Measurements from ENCODE around the gene ACBD7. TPM values are rescaled to one million over a fixed set of nuclear protein-coding genes. Genes with fewer than 3 reads are reported as not detected.

Gene ACBD7
- total and polyA plus RNA-seq, 2 experiments from 2014 or later: 1.2 to 15.4 TPM

GRCh38 chr10:15058689-15059088 lies 29.9 kb downstream of the ACBD7 start:
- no peak for TF ChIP-seq CTCF (IDR thresholded peaks at IDR 0.05; ENCODE audit: low read depth, low read length)
- Histone ChIP-seq H3K4me3 (no peak overlapping the region), H3K9me3 (ENCODE audit: low read depth) (no peaks in the 10 kb centered on the region), H3K27ac (no peak overlapping the region), H3K4me1 (ENCODE audit: low read depth) (no peaks in the 10 kb centered on the region), H3K27me3 (peaks cover 10% of the 10 kb centered on the region), H3K36me3 (no peaks in the 10 kb centered on the region)
- no peak for DNase-seq (ENCODE audit: low read depth in 1 of 2, low spot score in 1 of 2)

- Histone ChIP-seq H3K27me3 (peaks cover 10% of the 10 kb centered on the region), H3K4me1 (ENCODE audit: low read depth) (no peaks in the 10 kb centered on the region), H3K9me3 (ENCODE audit: low read depth) (no peaks in the 10 kb centered on the region), H3K36me3 (no peaks in the 10 kb centered on the region), H3K4me3 (no peak overlapping the region), H3K27ac (no peak overlapping the region)
- no peak for TF ChIP-seq CTCF (IDR thresholded peaks at IDR 0.05; ENCODE audit: low read depth, low read length)
- no peak for DNase-seq (ENCODE audit: low read depth in 1 of 2, low spot score in 1 of 2)
Measured at GRCh38 chr10:15053061-15053460, 35.5 kb downstream of the ACBD7 start.

GRCh38 chr10:15052121-15052520 lies 36.5 kb downstream of the ACBD7 start:
- DNase-seq (ENCODE audit: low read depth in 1 of 2, low spot score in 1 of 2): no peak
- H3K9me3 ChIP-seq (ENCODE audit: low read depth): no peaks in the 10 kb centered on the region

GRCh38 chr10:15049533-15049932 lies 39.0 kb downstream of the ACBD7 start:
- TF ChIP-seq CTCF (IDR thresholded peaks at IDR 0.05; ENCODE audit: low read depth, low read length): no peak
- no peak for DNase-seq (ENCODE audit: low read depth in 1 of 2, low spot score in 1 of 2)
- H3K9me3 ChIP-seq (ENCODE audit: low read depth): no peaks in the 10 kb centered on the region
- no peak overlapping the region for H3K27ac ChIP-seq
- no peaks in the 10 kb centered on the region for H3K4me1 ChIP-seq (ENCODE audit: low read depth)
- H3K4me3 ChIP-seq: no peak overlapping the region
- H3K36me3 ChIP-seq: no peaks in the 10 kb centered on the region
- H3K27me3 ChIP-seq: no peaks in the 10 kb centered on the region

More at GRCh38 chr10:15052121-15052520, 36.5 kb downstream of the ACBD7 start:
- H3K4me1 ChIP-seq (ENCODE audit: low read depth): no peaks in the 10 kb centered on the region
- H3K27me3 ChIP-seq: peaks cover 10% of the 10 kb centered on the region
- no peak overlapping the region for H3K27ac ChIP-seq
- no peak overlapping the region for H3K4me3 ChIP-seq
- TF ChIP-seq CTCF (IDR thresholded peaks at IDR 0.05; ENCODE audit: low read depth, low read length): no peak
- H3K36me3 ChIP-seq: no peaks in the 10 kb centered on the region

GRCh38 chr10:15046626-15047025 lies 42.0 kb downstream of the ACBD7 start:
- no peaks in the 10 kb centered on the region for H3K27me3 ChIP-seq
- DNase-seq (ENCODE audit: low read depth in 1 of 2, low spot score in 1 of 2): peak in 1 of 2 donors; percentile 85
- no peaks in the 10 kb centered on the region for H3K4me1 ChIP-seq (ENCODE audit: low read depth)
- TF ChIP-seq CTCF (IDR thresholded peaks at IDR 0.05; ENCODE audit: low read depth, low read length): no peak
- no peak overlapping the region for H3K4me3 ChIP-seq
- H3K27ac ChIP-seq: no peak overlapping the region
- no peaks in the 10 kb centered on the region for H3K9me3 ChIP-seq (ENCODE audit: low read depth)
- H3K36me3 ChIP-seq: no peaks in the 10 kb centered on the region

- Histone ChIP-seq H3K27me3 (no peaks in the 10 kb centered on the region), H3K27ac (no peak overlapping the region), H3K9me3 (ENCODE audit: low read depth) (no peaks in the 10 kb centered on the region), H3K4me1 (ENCODE audit: low read depth) (no peaks in the 10 kb centered on the region), H3K4me3 (no peak overlapping the region), H3K36me3 (no peaks in the 10 kb centered on the region)
- no peak for DNase-seq (ENCODE audit: low read depth in 1 of 2, low spot score in 1 of 2)
- no peak for TF ChIP-seq CTCF (IDR thresholded peaks at IDR 0.05; ENCODE audit: low read depth, low read length)
Measured at GRCh38 chr10:15045380-15045779, 43.2 kb downstream of the ACBD7 start.
